Measurements from ENCODE around the gene C11orf68. TPM values are rescaled to one million over a fixed set of nuclear protein-coding genes. Genes with fewer than 3 reads are reported as not detected.

Gene C11orf68
- total and polyA plus RNA-seq, 9 of the 15 experiments (the other 6 are each of a cell fraction or from before 2014, with no cell fraction given): 3.6 to 35.9 (median 12.8) TPM

DNA sequence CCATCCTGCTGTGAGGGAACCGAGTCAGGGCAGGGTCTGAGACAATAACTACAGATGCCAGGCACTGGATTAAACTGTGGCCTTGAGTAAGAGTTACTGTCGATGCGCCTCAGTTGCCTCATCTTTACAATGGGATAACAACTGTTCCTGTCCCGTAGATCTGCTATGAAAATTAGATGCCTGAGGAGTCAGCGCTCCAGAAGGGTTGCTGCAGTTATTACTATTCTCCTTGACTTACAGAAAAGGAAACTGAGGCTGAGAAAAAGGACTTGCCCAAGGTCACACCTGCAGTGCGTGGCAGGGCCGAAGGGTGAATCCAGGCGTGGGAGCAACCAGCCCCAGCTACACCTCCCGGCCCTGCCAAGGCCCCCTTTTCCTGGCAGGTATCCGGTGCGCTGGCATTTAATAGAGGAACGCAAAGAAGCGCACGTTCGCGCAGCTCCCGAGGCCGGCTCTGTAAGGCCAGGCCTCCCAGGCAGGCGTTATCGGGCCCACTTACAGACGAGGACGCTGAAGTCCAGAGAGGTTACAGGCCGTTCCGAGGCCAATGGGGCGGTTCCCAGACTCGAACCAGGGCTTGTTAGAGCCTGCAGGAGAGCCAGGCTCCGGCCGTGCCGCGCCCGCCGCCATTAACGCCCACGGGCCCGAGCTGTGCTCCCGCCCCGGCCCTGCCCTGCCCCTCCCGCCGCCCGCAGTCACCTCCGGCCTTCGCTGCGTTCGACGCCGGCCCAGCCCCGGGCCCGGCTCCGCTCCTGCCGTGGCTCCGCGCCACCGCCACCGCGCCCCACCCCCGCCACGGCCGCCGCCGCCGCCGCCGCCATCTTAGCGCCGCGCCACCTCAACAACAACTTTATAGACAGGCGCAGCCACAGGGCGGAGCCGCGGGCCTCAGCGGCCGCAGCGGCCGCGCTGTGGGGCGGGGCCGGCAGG is at the start of gene C11orf68 (continued):
- TF ChIP-seq, protein P1, sequence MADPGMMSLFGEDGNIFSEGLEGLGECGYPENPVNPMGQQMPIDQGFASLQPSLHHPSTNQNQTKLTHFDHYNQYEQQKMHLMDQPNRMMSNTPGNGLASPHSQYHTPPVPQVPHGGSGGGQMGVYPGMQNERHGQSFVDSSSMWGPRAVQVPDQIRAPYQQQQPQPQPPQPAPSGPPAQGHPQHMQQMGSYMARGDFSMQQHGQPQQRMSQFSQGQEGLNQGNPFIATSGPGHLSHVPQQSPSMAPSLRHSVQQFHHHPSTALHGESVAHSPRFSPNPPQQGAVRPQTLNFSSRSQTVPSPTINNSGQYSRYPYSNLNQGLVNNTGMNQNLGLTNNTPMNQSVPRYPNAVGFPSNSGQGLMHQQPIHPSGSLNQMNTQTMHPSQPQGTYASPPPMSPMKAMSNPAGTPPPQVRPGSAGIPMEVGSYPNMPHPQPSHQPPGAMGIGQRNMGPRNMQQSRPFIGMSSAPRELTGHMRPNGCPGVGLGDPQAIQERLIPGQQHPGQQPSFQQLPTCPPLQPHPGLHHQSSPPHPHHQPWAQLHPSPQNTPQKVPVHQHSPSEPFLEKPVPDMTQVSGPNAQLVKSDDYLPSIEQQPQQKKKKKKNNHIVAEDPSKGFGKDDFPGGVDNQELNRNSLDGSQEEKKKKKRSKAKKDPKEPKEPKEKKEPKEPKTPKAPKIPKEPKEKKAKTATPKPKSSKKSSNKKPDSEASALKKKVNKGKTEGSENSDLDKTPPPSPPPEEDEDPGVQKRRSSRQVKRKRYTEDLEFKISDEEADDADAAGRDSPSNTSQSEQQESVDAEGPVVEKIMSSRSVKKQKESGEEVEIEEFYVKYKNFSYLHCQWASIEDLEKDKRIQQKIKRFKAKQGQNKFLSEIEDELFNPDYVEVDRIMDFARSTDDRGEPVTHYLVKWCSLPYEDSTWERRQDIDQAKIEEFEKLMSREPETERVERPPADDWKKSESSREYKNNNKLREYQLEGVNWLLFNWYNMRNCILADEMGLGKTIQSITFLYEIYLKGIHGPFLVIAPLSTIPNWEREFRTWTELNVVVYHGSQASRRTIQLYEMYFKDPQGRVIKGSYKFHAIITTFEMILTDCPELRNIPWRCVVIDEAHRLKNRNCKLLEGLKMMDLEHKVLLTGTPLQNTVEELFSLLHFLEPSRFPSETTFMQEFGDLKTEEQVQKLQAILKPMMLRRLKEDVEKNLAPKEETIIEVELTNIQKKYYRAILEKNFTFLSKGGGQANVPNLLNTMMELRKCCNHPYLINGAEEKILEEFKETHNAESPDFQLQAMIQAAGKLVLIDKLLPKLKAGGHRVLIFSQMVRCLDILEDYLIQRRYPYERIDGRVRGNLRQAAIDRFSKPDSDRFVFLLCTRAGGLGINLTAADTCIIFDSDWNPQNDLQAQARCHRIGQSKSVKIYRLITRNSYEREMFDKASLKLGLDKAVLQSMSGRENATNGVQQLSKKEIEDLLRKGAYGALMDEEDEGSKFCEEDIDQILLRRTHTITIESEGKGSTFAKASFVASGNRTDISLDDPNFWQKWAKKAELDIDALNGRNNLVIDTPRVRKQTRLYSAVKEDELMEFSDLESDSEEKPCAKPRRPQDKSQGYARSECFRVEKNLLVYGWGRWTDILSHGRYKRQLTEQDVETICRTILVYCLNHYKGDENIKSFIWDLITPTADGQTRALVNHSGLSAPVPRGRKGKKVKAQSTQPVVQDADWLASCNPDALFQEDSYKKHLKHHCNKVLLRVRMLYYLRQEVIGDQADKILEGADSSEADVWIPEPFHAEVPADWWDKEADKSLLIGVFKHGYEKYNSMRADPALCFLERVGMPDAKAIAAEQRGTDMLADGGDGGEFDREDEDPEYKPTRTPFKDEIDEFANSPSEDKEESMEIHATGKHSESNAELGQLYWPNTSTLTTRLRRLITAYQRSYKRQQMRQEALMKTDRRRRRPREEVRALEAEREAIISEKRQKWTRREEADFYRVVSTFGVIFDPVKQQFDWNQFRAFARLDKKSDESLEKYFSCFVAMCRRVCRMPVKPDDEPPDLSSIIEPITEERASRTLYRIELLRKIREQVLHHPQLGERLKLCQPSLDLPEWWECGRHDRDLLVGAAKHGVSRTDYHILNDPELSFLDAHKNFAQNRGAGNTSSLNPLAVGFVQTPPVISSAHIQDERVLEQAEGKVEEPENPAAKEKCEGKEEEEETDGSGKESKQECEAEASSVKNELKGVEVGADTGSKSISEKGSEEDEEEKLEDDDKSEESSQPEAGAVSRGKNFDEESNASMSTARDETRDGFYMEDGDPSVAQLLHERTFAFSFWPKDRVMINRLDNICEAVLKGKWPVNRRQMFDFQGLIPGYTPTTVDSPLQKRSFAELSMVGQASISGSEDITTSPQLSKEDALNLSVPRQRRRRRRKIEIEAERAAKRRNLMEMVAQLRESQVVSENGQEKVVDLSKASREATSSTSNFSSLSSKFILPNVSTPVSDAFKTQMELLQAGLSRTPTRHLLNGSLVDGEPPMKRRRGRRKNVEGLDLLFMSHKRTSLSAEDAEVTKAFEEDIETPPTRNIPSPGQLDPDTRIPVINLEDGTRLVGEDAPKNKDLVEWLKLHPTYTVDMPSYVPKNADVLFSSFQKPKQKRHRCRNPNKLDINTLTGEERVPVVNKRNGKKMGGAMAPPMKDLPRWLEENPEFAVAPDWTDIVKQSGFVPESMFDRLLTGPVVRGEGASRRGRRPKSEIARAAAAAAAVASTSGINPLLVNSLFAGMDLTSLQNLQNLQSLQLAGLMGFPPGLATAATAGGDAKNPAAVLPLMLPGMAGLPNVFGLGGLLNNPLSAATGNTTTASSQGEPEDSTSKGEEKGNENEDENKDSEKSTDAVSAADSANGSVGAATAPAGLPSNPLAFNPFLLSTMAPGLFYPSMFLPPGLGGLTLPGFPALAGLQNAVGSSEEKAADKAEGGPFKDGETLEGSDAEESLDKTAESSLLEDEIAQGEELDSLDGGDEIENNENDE (IDR thresholded peaks at IDR 0.05; ENCODE audit: low read depth, low read length): no peak
- TF ChIP-seq CHD4 (IDR thresholded peaks at IDR 0.05; ENCODE audit: insufficient read depth, insufficient replicate concordance, low read depth, low read length, poor library complexity, severe bottlenecking) (no peak), ZNF263 (CRISPR knock-in tag; IDR thresholded peaks at IDR 0.05; ENCODE audit: borderline replicate concordance) (0 out of 2 replicates have a peak, but pooled peaks have one; percentile 48), GABPB2 (CRISPR knock-in tag; conservative IDR thresholded peaks at IDR 0.05) (no peak), CSDE1 (IDR thresholded peaks at IDR 0.05) (no peak), TSC22D4 (tag; IDR thresholded peaks at IDR 0.05) (no peak), XRCC3 (IDR thresholded peaks at IDR 0.05) (no peak), DIDO1 (tag; IDR thresholded peaks at IDR 0.05; ENCODE audit: low read depth) (no peak), ZNF436 (CRISPR knock-in tag; IDR thresholded peaks at IDR 0.05) (no peak), BMI1 (IDR thresholded peaks at IDR 0.05; ENCODE audit: low read length) (no peak), SLC30A9 (CRISPR knock-in tag; IDR thresholded peaks at IDR 0.05) (no peak), POLR2AphosphoS2 (IDR thresholded peaks at IDR 0.05; ENCODE audit: low read length) (no peak), ZNF12 (CRISPR knock-in tag; IDR thresholded peaks at IDR 0.05) (peak; percentile 81; the same call in 1 of the 2 replicates)
- TF ChIP-seq, protein P2, sequence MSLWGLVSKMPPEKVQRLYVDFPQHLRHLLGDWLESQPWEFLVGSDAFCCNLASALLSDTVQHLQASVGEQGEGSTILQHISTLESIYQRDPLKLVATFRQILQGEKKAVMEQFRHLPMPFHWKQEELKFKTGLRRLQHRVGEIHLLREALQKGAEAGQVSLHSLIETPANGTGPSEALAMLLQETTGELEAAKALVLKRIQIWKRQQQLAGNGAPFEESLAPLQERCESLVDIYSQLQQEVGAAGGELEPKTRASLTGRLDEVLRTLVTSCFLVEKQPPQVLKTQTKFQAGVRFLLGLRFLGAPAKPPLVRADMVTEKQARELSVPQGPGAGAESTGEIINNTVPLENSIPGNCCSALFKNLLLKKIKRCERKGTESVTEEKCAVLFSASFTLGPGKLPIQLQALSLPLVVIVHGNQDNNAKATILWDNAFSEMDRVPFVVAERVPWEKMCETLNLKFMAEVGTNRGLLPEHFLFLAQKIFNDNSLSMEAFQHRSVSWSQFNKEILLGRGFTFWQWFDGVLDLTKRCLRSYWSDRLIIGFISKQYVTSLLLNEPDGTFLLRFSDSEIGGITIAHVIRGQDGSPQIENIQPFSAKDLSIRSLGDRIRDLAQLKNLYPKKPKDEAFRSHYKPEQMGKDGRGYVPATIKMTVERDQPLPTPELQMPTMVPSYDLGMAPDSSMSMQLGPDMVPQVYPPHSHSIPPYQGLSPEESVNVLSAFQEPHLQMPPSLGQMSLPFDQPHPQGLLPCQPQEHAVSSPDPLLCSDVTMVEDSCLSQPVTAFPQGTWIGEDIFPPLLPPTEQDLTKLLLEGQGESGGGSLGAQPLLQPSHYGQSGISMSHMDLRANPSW (CRISPR knock-in tag; IDR thresholded peaks at IDR 0.05): no peak
